Midbrain (tissue), 1 donor: ENCODE measurements around the gene DDX27.
A peak's percentile ranks its signal among the peaks of the same experiment; 100 is the strongest.
"Not testable (repeated sequence)": the region's sequence is repeated elsewhere in the genome, so short reads cannot be mapped to it uniquely, and the experiment has no call there.

Experiments used
- DNase-seq: peaks from one replicate; lab custom pipeline; 2025; lab: John Stamatoyannopoulos, UW

DDX27 gene

GRCh38 chr20:49203011-49203410 lies 16.2 kb upstream of the DDX27 start:
- DNase-seq, result no peak

GRCh38 chr20:49203746-49204145 lies 15.5 kb upstream of the DDX27 start:
- DNase-seq, result no peak

- no peak for DNase-seq
These were observed 12.1 kb upstream of the DDX27 start for GRCh38 chr20:49207076-49207475.

- DNase-seq, result no peak
These were observed 9.0 kb upstream of the DDX27 start for GRCh38 chr20:49210101-49210756.

GRCh38 chr20:49210757-49211110 lies 8.5 kb upstream of the DDX27 start:
- no peak for DNase-seq

GRCh38 chr20:49214571-49214970 lies 4.6 kb upstream of the DDX27 start:
- no peak for DNase-seq

GRCh38 chr20:49215232-49215631 lies 4.0 kb upstream of the DDX27 start:
- no peak for DNase-seq

- peak; percentile 92 for DNase-seq
These were observed 2.1 kb upstream of the DDX27 start for GRCh38 chr20:49216991-49217578.

- DNase-seq, result not testable (repeated sequence)
These were observed 501 bp upstream of the DDX27 start for GRCh38 chr20:49218739-49219090.

- no peak for DNase-seq
These were observed 962 bp downstream of the DDX27 start for GRCh38 chr20:49219924-49220831.

- DNase-seq, result no peak
These were observed 6.7 kb downstream of the DDX27 start for GRCh38 chr20:49225896-49226295.

- DNase-seq, result no peak
These were observed 9.5 kb downstream of the DDX27 start for GRCh38 chr20:49228676-49229075.

- no peak for DNase-seq
These were observed 10.2 kb downstream of the DDX27 start for GRCh38 chr20:49229381-49229780.

GRCh38 chr20:49230021-49230420 lies 10.8 kb downstream of the DDX27 start:
- no peak for DNase-seq

- no peak for DNase-seq
These were observed 11.4 kb downstream of the DDX27 start for GRCh38 chr20:49230561-49231133.

- DNase-seq, result no peak
These were observed 12.3 kb downstream of the DDX27 start for GRCh38 chr20:49231471-49231870.

GRCh38 chr20:49233226-49233625 lies 14.0 kb downstream of the DDX27 start:
- DNase-seq, result no peak

GRCh38 chr20:49234831-49235230 lies 15.6 kb downstream of the DDX27 start:
- DNase-seq, result no peak

GRCh38 chr20:49236301-49236700 lies 17.1 kb downstream of the DDX27 start:
- DNase-seq, result no peak

GRCh38 chr20:49237531-49237930 lies 18.3 kb downstream of the DDX27 start:
- DNase-seq, result no peak

- peak; percentile 67 for DNase-seq
These were observed 26.9 kb downstream of the DDX27 start for GRCh38 chr20:49245921-49246740.

GRCh38 chr20:49247169-49247723 lies 28.0 kb downstream of the DDX27 start:
- DNase-seq, result no peak
